MM.1S (cell line): ENCODE data around the gene CHTF18.
"Not testable (repeated sequence)": the region's sequence is repeated elsewhere in the genome, so short reads cannot be mapped to it uniquely, and the experiment has no call there.

ENCODE experiments used
- DNase-seq: peaks from one replicate; pipeline ENCODE4 v3.0.0-alpha.2; 2015
- H2AFZ ChIP-seq: fragments of 300-600 bp; sonication (generic); 2 replicates; pipeline ENCODE4 v1.6.0; 2016; ENCODE audit warnings: antibody characterized with exemption, low read length
- H3F3A ChIP-seq: fragments of 300-600 bp; sonication (generic); 2 replicates; pipeline ENCODE4 v1.6.1; 2016; ENCODE audit warnings: mild to moderate bottlenecking, antibody characterized with exemption, low read length, moderate library complexity, mixed read lengths; ENCODE audit not compliant: insufficient read depth
- H3K27ac ChIP-seq: fragments of 300-600 bp; sonication (generic); 2 replicates; pipeline ENCODE4 v1.5.1; 2016; ENCODE audit warnings: mild to moderate bottlenecking, low read length
- H3K27me3 ChIP-seq: fragments of 300-600 bp; sonication (generic); replicated peaks from 2 replicates; pipeline ENCODE4 v1.6.0; 2016; ENCODE audit warnings: low read length; ENCODE audit not compliant: insufficient read depth
- H3K36me3 ChIP-seq: fragments of 300-600 bp; sonication (generic); replicated peaks from 2 replicates; pipeline ENCODE4 v1.6.1; 2016; ENCODE audit warnings: mild to moderate bottlenecking, low read length, mixed read lengths; ENCODE audit not compliant: insufficient read depth
- H3K4me1 ChIP-seq: fragments of 300-600 bp; sonication (generic); 2 replicates; pipeline ENCODE4 v1.6.1; 2016; ENCODE audit warnings: low read length, mixed read lengths
- H3K4me2 ChIP-seq: fragments of 300-600 bp; sonication (generic); 2 replicates; pipeline ENCODE4 v1.6.0; 2016; ENCODE audit warnings: low read depth, low read length
- H3K4me3 ChIP-seq: fragments of 300-600 bp; sonication (generic); 2 replicates; pipeline ENCODE4 v1.5.1; 2016; ENCODE audit warnings: low read length, mixed read lengths
- H3K79me2 ChIP-seq: fragments of 300-600 bp; sonication (generic); 2 replicates; pipeline ENCODE4 v1.6.1; 2016; ENCODE audit warnings: mixed run types, low read length, mixed read lengths
- H3K9ac ChIP-seq: fragments of 300-600 bp; sonication (generic); 2 replicates; pipeline ENCODE4 v1.6.1; 2016; ENCODE audit warnings: low read length, mixed read lengths
- H3K9me2 ChIP-seq: fragments of 300-600 bp; sonication (generic); replicated peaks from 2 replicates; pipeline ENCODE4 v1.6.1; 2016; ENCODE audit warnings: mild to moderate bottlenecking, low read length, mixed read lengths; ENCODE audit not compliant: insufficient read depth
- H3K9me3 ChIP-seq: fragments of 300-600 bp; sonication (generic); replicated peaks from 2 replicates; pipeline ENCODE4 v1.6.1; 2016; ENCODE audit warnings: mild to moderate bottlenecking, low read length, mixed read lengths; ENCODE audit not compliant: insufficient read depth
- H4K20me1 ChIP-seq: fragments of 300-600 bp; sonication (generic); 2 replicates; pipeline ENCODE4 v1.6.1; 2016; ENCODE audit warnings: mild to moderate bottlenecking, low read length, moderate library complexity, mixed read lengths; ENCODE audit not compliant: insufficient read depth
- CTCF ChIP-seq: fragments of 300-600 bp; sonication (generic); IDR thresholded peaks from 2 replicates; pipeline ENCODE4 v1.5.1; 2016; ENCODE audit warnings: antibody characterized with exemption, low read length, mixed read lengths
- EZH2 ChIP-seq: fragments of 300-600 bp; sonication (generic); optimal IDR thresholded peaks from 2 replicates; pipeline ENCODE3; 2017; ENCODE audit warnings: low read depth, mild to moderate bottlenecking, antibody characterized with exemption, low read length, mixed read lengths
- EZH2phosphoT487 ChIP-seq: fragments of 300-600 bp; sonication (generic); IDR thresholded peaks from 2 replicates; pipeline ENCODE4 v1.6.1; 2018; ENCODE audit warnings: antibody characterized with exemption, low read length

Gene CHTF18

DNA sequence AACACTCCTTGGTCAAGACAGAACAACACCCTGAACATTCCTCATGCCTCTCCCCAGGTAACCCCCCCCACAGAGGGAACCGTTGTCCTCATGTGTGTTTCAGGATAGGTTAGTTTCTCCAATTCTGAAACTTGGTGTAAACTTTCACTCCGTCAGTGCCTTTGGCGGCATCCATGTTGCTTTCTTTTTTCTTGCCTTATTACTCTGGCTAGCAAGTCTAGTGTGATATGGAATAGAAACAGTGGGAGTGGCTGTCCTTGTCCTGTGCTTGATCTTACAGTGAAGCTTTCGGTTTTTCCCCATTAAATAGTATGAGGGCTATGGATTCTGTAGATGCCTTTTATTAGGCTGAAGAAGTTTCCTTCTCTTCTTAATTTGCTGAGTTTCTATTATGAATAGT lies 47.8 kb downstream of the CHTF18 start:
- Histone ChIP-seq H3K4me3 (no peak overlapping the region), H4K20me1 (no peaks in the 10 kb centered on the region), H3F3A (no peaks in the 10 kb centered on the region), H2AFZ (no peak overlapping the region), H3K36me3 (no peaks in the 10 kb centered on the region), H3K4me1 (no peaks in the 10 kb centered on the region), H3K27ac (no peak overlapping the region), H3K27me3 (peaks cover 79% of the 10 kb centered on the region), H3K9ac (no peak overlapping the region), H3K9me3 (0 out of 2 replicates have a peak, but pooled peaks cover 3% of the 10 kb centered on the region), H3K9me2 (no peaks in the 10 kb centered on the region), H3K79me2 (no peaks in the 10 kb centered on the region), H3K4me2 (no peak overlapping the region)
- TF ChIP-seq CTCF, result no peak
- TF ChIP-seq EZH2phosphoT487, result no peak
- no peak for TF ChIP-seq EZH2
- no peak for DNase-seq

GRCh38 chr16:836822-837221 lies 48.4 kb downstream of the CHTF18 start:
- H3K36me3 ChIP-seq, DNase-seq, H3K79me2 ChIP-seq: not testable (repeated sequence)

DNA sequence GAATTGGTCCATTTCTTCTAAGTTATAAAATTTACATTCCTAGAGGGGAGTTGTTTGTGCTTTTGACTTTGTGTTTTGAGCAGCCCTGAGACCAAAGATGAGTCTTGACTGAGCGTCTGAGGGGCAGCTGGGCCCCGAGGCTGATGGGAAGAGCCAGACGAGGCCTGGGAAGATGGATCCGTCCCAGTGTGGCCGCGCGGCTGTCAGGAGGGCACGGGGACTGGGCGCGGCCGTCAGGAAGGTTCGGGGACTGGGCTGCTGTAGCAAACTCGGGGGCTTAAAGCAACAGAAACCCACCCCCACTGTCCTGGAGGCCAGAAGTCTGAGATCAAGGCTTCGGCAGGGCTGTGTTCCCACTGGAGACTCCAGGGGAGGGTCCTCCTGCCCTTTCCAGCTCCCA lies 50.3 kb downstream of the CHTF18 start:
- Histone ChIP-seq H2AFZ (no peak overlapping the region), H3K9me3 (0 out of 2 replicates have a peak, but pooled peaks cover 3% of the 10 kb centered on the region), H3F3A (no peaks in the 10 kb centered on the region), H3K4me2 (no peak overlapping the region), H3K9me2 (no peaks in the 10 kb centered on the region), H4K20me1 (no peaks in the 10 kb centered on the region), H3K27ac (no peak overlapping the region), H3K4me3 (no peak overlapping the region), H3K79me2 (no peaks in the 10 kb centered on the region), H3K27me3 (peaks cover 80% of the 10 kb centered on the region), H3K36me3 (no peaks in the 10 kb centered on the region), H3K4me1 (no peaks in the 10 kb centered on the region), H3K9ac (no peak overlapping the region)
- TF ChIP-seq EZH2phosphoT487 (no peak), EZH2 (no peak), CTCF (no peak)
- DNase-seq, result no peak

More at GRCh38 chr16:836822-837221, 48.4 kb downstream of the CHTF18 start:
- H3K4me3 ChIP-seq, H3K9me2 ChIP-seq, H3K9me3 ChIP-seq, H3K27ac ChIP-seq, H4K20me1 ChIP-seq, H3K4me1 ChIP-seq, H3K9ac ChIP-seq, H2AFZ ChIP-seq, H3F3A ChIP-seq, H3K4me2 ChIP-seq: not testable (repeated sequence)
- peaks cover 79% of the 10 kb centered on the region for H3K27me3 ChIP-seq

GRCh38 chr16:839643-840408 lies 51.4 kb downstream of the CHTF18 start:
- H3K27me3 ChIP-seq, result peaks cover 78% of the 10 kb centered on the region
- no peak overlapping the region for H3K4me3 ChIP-seq
- no peaks in the 10 kb centered on the region for H3F3A ChIP-seq
- DNase-seq, result no peak
- TF ChIP-seq EZH2 (no peak), EZH2phosphoT487 (no peak), CTCF (no peak)
- H3K9me3 ChIP-seq, result 0 out of 2 replicates have a peak, but pooled peaks cover 3% of the 10 kb centered on the region
- no peak overlapping the region for H3K4me2 ChIP-seq
- no peaks in the 10 kb centered on the region for H3K9me2 ChIP-seq
- H4K20me1 ChIP-seq, result no peaks in the 10 kb centered on the region
- no peak overlapping the region for H2AFZ ChIP-seq
- H3K9ac ChIP-seq, result no peak overlapping the region
- no peaks in the 10 kb centered on the region for H3K4me1 ChIP-seq
- H3K27ac ChIP-seq, result no peak overlapping the region
- no peaks in the 10 kb centered on the region for H3K36me3 ChIP-seq
- H3K79me2 ChIP-seq, result no peaks in the 10 kb centered on the region
